Femur (tissue), 1 donor: ENCODE results near the gene ZBTB7C.

Experiments
- DNase-seq: peaks from one replicate; pipeline ENCODE4 v3.0.0-alpha.2; 2017

Gene ZBTB7C

DNA sequence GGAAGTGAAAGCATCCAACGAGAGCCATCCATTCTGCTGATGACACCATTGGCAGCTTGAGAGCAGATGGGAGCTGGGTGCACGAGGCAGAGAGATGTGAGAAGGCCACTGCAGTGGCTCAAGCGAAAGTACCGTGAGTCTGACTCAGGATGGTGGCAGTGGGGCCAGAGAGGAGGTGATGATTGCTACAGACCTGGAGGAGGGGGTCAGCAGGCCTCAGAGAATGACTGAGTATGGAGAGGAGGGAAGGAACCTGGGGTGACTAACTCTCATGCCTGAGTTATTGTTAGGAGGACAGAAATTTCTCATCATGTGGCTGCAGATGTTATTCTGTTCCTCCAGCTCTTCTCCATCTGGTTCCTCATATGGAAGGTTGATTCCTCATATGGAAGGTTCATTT is 8.8 kb upstream of the ZBTB7C start:
- no peak for DNase-seq

DNA sequence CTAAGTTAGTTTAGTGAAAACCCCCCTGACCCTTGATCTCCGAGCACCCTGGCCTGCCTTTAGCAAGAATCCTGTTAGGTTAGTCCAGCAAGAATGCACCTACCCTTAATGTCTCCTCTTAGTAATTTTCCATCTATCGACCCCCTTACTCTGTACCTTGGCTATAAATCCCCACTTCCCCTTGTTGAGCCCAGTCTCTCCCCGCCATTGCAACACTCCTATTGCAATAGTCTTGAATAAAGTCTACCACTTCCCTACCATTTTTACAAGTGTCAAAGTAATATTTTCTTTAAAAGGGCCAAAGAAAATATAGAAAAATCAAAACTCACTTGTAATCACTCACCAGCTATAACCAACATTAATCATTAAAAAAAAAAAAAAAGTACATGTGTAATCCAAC is 4.2 kb upstream of the ZBTB7C start:
- DNase-seq, result no peak

DNA sequence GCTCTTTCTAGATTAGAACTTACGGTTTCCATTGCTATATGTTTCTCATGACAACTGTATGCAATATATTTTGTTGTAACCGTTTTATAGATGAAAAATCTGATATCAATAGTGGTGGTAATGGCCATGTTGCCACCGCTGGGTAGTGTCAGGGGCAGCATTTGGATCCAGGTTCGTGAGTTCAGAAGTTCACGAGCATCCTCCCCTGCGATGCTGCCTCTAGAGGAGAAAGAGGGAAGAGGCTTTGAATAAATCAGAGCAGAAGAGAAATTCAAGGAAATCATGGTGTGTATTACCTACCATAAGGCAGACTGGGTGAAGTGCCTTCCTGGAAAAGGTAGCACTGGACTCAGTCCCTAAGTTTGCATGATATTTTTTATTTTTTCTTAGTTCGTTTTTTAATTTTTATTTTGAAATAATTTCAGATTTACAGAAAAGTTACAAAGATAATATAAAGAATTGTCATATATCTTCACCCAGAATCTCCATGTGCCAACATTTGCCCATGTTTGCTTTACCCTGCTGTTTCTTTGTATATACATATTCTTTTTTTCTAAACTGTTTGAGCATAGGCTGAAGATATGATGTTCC is 3.3 kb upstream of the ZBTB7C start:
- DNase-seq, result no peak

DNA sequence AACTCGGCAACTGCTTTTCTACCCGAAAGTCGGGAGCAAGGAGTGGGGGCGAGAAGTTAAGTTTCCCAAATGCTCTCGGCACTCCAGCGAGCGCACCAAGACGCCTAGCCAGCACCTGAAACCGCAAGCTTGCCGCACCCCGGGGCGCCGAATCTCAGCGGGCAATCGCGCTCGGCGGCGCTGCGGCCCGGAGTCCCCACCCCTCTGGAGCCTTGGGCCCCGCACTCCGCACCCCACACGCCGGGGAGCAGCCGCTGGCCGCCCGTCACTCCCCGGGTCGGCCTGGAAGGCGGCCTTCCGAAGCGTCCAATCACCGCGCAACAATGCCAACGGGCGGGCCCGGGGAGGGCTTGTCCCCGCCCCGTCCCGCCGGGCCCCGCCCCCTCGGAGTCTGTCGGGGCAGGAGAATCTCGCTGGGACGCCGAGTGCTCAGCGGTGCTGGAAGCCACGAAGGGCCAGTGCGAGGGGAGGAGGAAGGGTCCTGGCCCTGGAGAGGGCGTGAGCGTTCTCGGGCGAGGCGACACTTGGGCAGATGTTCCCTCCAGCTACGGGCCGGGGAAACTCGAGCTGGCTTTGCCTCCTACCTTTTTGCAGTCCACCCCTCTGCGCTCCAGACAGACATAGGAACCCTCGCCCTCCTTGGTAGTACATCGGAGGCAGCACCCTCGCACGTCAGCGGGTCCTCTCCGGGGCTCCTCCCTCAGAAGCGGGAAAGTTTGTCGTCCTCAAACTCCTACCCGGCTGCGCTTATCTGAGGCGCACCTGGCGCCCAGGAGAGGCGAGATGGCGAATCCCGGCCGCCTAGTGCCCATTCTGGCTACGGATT is 1.1 kb upstream of the ZBTB7C start:
- DNase-seq, result peak; percentile 94

DNA sequence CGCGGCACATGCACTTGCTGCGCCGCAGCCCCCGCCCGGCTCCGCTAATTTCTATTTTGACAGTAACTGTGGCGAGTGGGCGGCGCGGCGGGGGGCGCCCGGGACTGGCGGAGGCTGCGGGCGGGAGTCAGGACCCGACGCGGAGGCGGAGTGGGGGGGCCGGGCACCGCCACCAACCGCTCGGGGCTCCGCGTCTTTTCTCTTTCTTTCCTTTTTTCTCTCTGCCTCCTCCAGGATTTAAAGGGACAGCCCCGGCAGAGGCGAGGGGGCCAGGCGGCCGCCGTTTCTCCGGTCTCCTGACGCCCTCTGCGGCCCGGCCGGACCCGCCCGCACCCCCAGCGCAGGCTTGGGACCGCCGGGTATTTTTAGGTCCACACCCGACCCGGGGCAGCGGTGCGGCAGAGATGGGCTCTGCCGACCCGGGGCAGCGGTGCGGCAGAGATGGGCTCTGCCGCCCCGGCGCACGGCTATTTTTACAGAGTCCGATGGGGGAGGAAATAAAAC is 460 bp upstream of the ZBTB7C start:
- peak; percentile 67 for DNase-seq

DNA sequence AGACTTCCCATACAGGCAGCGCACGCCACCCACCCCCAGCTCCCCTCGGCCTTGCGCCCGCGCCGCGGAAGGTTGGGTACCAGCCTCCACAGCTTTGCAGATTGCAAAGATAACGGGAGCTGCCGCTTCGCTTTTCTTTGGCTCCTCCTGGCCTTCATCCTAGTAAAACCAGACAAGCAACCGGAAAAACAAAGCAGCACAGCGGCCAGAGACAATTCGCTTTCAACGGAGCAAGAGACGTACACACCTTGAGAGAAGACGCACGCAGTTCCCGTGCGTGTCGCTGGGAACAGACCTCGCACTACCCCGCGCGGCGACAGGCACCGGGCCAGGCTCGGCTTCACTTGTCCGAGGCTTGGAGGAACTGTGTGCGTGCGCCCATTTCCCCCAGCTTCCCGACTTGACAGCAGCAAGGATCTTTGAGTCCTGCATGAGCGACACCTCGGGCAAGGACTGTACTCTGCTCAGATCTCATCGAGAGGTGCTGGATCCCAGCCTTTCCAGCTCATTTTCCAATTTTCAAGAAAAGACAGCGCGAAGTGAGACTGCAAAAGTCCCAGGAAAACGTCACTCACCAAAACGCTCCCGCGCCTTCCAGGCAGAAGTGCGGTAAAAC is 964 bp downstream of the ZBTB7C start:
- no peak for DNase-seq

DNA sequence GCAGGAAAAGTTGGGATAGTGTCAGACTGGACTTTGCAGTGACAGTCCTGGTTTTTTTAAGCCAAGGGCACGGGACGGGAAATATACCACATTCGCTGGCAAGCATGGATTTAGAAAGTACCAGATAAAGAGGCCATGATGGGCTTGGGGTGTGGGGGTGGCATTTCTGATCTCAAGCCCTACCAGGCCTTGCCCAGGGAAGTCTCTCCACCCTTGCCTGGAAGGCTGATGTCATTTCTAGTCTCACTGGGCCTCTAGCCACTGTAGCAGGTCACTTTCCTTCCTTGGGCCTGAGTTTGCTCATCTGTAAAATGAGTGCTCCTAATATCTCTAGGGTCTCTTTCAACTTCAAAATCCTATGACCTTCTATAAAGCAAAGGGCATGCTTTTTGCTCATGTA is 1.8 kb downstream of the ZBTB7C start:
- DNase-seq, result no peak

DNA sequence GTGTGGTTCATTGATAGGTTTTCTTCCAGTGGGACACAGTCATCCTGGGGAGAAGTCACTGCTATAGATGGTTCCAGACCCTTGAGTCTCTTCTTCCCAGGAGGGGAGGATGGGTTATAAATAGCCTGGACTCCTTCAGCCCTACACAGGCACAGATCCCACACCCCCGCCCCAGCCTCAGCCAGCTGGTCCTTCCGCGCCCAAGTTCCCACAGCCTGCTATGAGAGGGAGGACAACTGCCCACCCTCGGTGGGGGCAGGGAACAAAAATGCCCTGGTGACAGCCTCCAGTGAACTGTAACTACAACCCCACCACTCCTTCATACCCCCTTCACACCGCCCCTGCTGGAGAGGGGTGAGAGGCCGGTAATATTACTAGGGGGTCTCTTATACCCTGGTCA is 3.2 kb downstream of the ZBTB7C start:
- no peak for DNase-seq

DNA sequence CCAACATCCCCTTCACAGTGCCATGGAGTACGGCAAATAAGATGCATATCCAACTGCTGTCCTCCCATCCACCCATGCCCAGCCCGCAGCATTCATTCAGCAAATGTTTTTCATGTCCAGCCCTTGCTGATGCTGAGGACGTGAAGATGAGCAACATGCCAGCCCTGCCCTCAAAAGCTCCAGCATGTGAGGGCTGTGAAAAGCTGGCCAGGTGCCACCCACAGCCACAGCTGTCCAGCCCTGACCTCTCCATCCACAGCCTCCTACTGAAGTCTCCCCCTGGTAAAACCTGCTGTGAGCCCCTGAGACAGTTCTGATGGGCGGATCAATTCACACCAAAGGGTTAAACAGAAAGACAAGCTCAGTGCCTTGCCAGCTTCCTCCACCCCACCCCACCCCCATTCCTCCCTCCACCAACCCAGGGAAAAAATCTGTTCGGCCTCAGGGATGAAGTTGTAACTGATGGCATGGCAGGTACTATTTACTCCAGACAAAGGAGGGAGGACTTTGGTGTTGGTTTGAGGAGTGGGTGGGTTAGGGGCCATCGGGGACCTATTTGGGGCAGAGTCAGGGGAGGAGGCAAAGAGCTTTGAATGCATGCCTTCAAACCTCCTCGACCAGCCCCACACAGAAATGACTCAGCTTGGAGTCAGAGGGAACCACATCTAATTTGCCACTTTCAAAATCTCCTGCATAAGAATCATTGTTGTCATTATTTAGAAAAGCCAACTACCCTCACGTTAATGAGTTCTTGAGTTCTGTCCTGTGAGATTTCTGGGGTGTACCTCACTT is 4.3 kb downstream of the ZBTB7C start:
- DNase-seq, result no peak

DNA sequence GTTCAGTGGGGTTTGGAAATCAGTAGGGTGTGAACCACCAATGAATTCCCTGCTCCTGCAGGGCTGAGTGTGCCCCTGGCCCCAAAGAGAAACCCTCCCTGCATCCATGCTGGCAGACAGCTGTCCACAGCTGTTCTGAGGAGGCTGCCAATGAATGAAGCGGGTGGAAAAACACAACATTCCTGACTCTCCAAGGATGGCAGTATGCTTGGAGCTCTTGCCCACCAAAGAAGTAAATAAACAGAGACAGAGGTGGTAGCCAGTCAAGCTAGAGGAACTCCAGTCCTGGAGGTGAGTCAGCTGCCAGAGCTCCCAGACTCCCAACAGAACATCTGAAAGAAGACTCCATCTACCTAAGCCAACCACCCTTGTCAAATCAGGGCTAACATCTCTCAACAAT is 6.2 kb downstream of the ZBTB7C start:
- peak; percentile 73 for DNase-seq

DNA sequence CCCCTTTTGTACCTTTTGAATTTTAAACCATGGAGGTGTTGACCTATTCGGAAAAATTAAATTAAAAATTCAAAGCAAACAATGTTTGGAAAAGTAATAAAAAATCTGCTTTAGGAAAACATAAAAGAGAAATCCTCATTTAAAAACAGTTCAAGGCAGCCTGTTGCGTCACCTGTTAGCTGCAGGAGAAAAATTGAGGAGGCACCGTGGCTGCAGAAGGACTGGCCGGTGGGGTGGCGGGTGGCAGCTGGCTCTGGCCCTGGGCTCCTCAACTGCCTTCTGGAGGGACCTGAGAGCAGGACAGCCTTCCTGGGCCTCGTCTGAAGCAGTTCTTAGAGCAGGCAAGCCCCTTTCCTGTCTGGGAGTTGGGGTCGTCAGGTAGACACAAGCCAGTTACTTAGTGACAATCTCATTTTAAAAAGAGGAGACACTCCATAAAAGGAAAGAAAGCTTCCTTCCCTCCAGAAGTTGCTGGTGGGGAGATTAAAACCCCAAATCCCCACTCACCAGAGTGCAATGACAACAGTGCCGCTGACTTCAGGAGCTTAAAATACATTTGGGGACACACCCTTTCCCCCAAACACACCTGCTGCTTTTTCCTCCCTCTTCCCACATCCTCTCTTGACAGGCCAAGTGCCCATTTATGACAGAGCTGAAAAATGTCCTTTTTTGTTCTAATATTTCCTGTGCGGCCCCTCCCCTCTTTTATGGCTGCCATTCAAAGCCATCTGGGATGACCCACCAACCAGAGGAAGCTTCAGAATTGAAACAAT is 9.7 kb downstream of the ZBTB7C start:
- DNase-seq, result no peak

DNA sequence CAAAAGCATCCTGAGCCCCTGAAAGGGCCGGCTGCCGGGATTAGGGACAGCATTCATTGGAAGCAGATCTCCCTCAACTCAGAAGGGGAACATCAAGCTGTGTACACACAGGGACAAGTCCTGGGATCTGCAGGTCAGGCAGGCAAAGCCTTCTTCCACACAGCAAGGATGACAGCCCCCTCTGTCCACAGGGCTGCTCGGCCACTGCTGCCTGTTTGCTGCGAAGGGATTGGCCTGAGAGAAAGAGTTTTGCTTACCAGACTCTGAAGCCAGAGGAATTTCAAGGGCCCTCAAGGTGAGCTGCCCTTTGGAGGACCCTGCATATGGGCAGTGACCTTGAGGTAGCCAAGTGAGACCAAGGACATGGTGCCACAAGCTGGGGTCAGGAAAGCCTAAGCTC is 11.1 kb downstream of the ZBTB7C start:
- DNase-seq, result no peak

DNA sequence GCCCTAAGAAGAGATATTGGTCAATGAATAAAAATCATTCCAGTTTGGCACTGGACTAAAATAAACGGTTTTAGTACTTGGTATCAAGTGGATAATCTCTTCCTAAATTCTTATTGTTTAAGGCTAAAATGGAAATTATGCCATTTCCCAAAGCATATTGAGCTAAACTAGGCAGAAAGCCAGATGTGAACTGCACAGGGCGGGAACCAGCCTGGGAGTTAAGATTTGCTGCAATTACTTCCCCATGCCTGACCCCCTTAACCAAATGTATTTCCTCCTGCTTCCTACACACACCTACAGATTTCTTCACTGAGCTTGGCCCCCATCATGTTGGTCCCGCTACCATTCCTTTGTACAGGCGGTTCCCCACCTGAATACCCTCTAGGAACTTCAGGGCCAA is 12.2 kb downstream of the ZBTB7C start:
- no peak for DNase-seq

DNA sequence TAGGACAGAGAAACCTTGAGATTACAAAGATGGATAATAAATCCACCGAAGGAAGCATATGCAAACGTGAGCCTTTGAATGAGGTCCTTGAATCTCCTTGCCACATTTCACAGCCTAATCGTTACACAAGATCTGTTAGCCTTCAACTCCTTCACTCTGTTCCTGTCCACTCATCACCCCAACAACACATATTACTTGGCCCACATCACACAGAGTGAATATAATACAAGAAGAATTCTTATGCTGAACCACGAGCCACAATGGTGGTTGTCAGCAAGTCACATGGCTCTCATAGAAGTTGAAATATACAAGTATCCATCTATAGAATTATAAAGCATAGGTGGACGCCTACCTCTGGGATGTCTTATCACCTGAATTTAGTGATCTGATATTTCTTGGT is 12.6 kb downstream of the ZBTB7C start:
- no peak for DNase-seq

DNA sequence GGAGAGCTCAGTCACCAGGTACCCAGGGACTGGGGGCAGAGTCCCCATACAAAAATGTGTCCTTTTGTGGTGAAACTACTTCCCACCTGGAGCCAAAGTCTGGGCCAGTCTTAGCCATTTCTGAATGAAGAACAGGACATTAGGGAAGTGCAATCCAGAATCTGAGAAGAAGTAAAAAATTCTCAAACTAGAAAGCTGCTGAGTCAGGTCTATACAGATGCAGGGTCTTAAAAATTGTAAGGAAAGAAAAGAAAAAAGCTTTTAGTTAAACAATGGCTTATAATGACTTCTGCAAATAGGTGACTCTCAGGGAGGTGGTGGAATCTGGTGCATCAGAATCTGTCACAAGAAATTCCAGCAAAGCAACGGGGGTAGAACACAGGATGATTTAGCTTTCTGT is 13.5 kb downstream of the ZBTB7C start:
- DNase-seq, result no peak

DNA sequence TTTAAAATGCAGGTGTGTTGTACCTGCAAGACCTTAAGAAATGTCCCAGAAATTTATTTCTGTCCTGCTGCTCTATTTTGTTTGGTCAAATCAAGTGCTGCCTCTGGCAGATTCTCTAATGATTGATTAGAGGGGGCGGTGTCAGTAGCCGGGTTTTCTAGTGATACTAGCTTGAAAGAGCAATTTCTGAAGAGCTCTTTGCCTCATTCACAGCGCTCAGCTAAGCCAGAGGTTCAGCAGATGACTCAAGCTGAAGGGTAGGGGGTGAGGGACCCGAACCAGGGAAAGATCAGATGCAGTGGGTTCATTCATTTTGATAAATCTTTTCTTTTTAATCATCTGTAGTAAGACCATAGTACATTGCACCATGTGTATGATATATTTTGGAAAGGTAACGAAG is 15.0 kb downstream of the ZBTB7C start:
- no peak for DNase-seq

DNA sequence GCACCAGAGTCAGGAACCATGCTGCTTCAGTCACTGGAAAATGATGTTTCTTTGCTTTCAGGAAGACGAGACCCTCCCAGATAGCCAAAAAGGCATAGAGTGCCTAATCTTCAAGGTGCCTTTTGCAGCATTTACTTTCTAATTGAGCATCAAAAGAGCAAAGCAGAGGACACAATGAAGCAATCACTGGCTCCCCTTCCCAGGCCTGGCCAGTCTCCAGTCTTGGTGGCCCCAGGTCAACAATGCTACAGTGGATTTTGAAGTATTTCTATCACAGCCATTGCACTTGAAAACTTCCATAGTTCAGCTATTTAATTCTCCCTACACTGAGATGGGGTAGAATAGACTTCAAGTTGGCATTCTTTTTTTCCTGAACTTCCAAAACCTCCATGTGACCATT is 15.4 kb downstream of the ZBTB7C start:
- no peak for DNase-seq

DNA sequence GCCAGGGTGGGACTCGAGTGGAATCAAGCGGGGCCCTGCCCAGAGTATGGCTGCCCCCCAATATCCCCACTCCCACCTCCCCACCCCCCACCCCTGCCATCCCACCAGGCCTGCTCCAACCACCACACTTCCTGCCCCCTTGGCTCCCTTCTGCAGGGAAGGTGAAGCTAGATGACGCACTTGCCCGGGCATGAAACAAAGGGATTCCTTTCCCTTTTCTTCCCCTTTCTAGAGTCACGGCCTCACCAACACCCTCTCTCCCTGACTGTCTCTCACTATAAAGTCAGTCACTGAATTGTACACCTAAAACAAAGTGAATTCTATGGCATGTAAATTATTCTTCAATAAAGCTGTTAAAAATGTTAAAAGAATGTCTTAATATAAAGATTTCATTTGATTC is 16.0 kb downstream of the ZBTB7C start:
- no peak for DNase-seq

DNA sequence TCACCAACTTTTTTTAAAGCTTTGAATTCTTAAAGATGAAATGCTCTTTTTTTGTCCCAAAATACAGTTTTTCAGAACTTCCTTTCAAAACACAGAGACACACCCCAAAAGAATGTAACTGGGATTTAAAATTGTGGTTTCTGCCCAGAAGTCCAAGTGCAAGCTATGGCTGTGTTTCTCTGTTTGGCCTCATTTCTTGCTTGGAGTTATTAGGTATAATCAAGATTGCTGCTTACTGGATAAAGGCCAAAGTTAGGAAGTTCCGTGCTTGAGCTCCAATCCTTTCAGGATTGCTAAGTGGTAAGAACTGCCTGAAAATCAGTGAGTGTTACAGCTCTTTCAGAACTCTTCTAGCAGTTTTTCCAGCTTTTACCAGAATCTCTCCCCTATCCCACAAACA is 16.9 kb downstream of the ZBTB7C start:
- no peak for DNase-seq

DNA sequence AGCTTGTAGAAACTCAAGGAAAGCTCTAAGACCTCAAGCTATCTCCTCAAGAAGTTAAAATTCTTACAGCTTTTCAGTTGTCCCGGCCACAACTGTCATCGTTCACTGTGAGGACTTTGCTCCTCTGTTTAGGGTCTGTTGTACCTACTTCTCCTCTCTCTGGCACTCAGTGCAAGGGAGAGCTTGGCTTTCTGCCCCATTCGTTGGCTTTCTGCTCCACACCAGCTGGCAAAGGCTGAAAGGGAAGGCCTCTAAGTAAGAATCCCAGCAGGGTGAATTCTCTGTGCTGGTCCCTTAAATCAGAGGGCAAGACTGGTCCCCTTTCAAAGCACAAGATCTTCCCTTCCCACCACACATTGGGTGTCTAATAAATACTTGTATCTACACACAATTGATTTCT is 17.3 kb downstream of the ZBTB7C start:
- DNase-seq, result peak; percentile 69

DNA sequence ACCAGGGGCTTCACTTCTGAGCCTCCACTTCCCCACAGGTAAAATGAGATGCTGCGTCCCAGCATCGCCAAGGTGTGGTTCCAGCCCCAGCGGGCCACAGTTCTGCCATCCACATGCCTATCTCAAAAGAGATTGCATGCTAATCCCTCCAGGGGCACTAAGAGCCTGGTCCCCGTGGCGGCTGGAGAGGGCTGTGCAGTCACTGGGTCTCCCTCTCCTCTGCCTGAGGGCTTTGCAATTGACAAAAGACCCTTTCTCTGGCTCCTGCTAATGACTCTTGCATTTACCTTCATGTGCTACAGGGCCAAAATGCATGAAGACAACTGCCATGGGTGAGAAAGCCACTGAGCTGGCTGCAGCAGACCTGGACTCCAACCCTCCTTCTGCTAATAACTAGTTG is 18.5 kb downstream of the ZBTB7C start:
- no peak for DNase-seq

DNA sequence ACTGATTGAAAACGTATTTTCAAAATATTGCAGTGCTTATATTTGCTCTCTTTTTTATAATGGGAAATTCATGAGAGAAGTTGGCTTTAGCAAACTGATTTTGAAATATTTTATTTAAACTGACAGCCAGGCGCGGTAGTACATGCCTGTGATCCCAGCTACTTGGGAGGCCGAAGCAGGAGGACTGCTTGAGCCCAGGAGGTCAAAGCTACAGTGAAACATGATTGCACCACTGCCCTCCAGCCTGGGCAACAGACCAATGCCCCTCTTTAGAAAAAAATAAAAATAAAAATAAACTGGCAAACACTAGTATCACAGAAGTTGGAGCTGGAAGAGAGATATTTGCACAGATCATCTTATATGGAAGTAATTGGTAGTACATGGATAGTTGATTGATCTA is 20.7 kb downstream of the ZBTB7C start:
- no peak for DNase-seq

DNA sequence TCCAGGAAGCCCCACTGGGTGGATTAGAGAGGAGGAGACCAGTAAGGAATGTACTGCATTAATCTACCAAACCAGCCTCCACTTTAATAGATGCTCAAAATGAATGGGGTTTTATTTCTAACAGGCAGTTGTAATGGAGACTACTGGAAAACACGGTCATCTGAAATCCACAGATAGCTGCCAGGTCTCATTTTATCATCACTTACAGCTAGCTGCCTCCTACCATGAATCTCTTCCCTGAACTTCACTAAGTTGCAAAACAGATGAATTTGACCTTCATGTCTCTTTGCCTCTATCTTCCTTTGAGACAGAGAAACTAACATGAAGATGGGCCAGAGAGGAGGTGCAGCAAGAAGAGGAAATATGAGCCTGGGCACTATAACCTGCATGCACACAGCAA is 21.9 kb downstream of the ZBTB7C start:
- DNase-seq, result no peak
